Bronchial smooth muscle cell (primary cell): ENCODE measurements around the gene PCDHB15. TPM values are rescaled to one million over a fixed set of nuclear protein-coding genes. Genes with fewer than 3 reads are reported as not detected.

ENCODE experiments used
- total RNA-seq: library from RNA; depleted of rRNA; stranded (reverse); fragments of >200 nt; gene quantifications from 2 replicates; pipeline ENCODE4 v1.2.1, GENCODE V29; 2014

The PCDHB15 gene
- 0.32 and 0.60 TPM in 2 replicates for total RNA-seq

GRCh38 chr5:141245250-141245717 is at the start of gene PCDHB15:
PCDHB15 (plus strand) TSS chr5:141245395; CDS start chr5:141245579, 184 bp downstream.

GRCh38 chr5:141199359-141200235 is 45.6 kb upstream of the PCDHB15 start, which contains the start of gene PCDHB11:
PCDHB11 (plus strand) TSS chr5:141199627; CDS start chr5:141199775, 148 bp downstream.

GRCh38 chr5:141208478-141208877 is 36.7 kb upstream of the PCDHB15 start, which contains the start of gene PCDHB12:
PCDHB12 (plus strand) TSS chr5:141208719; CDS start chr5:141208908, 189 bp downstream.

GRCh38 chr5:141213656-141214339 is 31.4 kb upstream of the PCDHB15 start, which contains the start of gene PCDHB13:
PCDHB13 (plus strand) TSS chr5:141213919; CDS start chr5:141214124, 205 bp downstream.

GRCh38 chr5:141223112-141223783 is 21.9 kb upstream of the PCDHB15 start, which contains the start of gene PCDHB14:
PCDHB14 (plus strand) TSS chr5:141223343; CDS start chr5:141223506, 163 bp downstream.

Other genes with a start within 250 kb of the PCDHB15 start
- not detected in 2 replicates for gene PCDHB1, start 194.0 kb upstream of the PCDHB15 start, total RNA-seq
- 1.3 and 8.4 TPM in 2 replicates for gene PCDHB2, start 150.8 kb upstream of the PCDHB15 start, total RNA-seq
- 0.16 and 0.52 TPM in 2 replicates for gene PCDHB3, start 144.9 kb upstream of the PCDHB15 start, total RNA-seq
- 0.94 TPM in 1 of 2 replicates, not detected in the other for gene PCDHB4, start 123.6 kb upstream of the PCDHB15 start, total RNA-seq
- gene PCDHB5, start 110.2 kb upstream of the PCDHB15 start, total RNA-seq: 0.32 and 3.3 TPM in 2 replicates
- gene PCDHB6, start 95.3 kb upstream of the PCDHB15 start, total RNA-seq: 0.16 and 0.17 TPM in 2 replicates
- gene PCDHB7, start 72.8 kb upstream of the PCDHB15 start, total RNA-seq: 0.32 and 0.60 TPM in 2 replicates
- gene PCDHB8, start 67.6 kb upstream of the PCDHB15 start, total RNA-seq: 0.32 and 0.69 TPM in 2 replicates
- 0.16 and 2.1 TPM in 2 replicates for gene PCDHB16, start 63.0 kb upstream of the PCDHB15 start, total RNA-seq
- 0.16 and 0.69 TPM in 2 replicates for gene PCDHB9, start 58.2 kb upstream of the PCDHB15 start, total RNA-seq
- gene PCDHB10, start 53.0 kb upstream of the PCDHB15 start, total RNA-seq: 0.47 and 1.4 TPM in 2 replicates
- 0.16 and 0.69 TPM in 2 replicates for gene PCDHB11, start 45.8 kb upstream of the PCDHB15 start, total RNA-seq
- 0.16 and 0.86 TPM in 2 replicates for gene PCDHB12, start 36.7 kb upstream of the PCDHB15 start, total RNA-seq
- 0.32 and 0.94 TPM in 2 replicates for gene PCDHB13, start 31.5 kb upstream of the PCDHB15 start, total RNA-seq
- 0.63 and 2.6 TPM in 2 replicates for gene PCDHB14, start 22.1 kb upstream of the PCDHB15 start, total RNA-seq
- gene SLC25A2, start 58.7 kb downstream of the PCDHB15 start, total RNA-seq: 0.32 TPM in 1 of 2 replicates, not detected in the other
- gene TAF7, start 75.4 kb downstream of the PCDHB15 start, total RNA-seq: 67.1 and 89.5 TPM in 2 replicates
- 1.3 and 1.9 TPM in 2 replicates for gene PCDHGA1, start 85.1 kb downstream of the PCDHB15 start, total RNA-seq
- 2.3 and 4.9 TPM in 2 replicates for gene PCDHGA2, start 93.4 kb downstream of the PCDHB15 start, total RNA-seq
- gene PCDHGA3, start 98.4 kb downstream of the PCDHB15 start, total RNA-seq: 1.0 and 1.9 TPM in 2 replicates
- gene PCDHGB1, start 104.7 kb downstream of the PCDHB15 start, total RNA-seq: 1.5 and 3.8 TPM in 2 replicates
- 1.1 and 4.7 TPM in 2 replicates for gene PCDHGA4, start 109.6 kb downstream of the PCDHB15 start, total RNA-seq
- gene PCDHGB2, start 114.6 kb downstream of the PCDHB15 start, total RNA-seq: 3.0 and 4.1 TPM in 2 replicates
- gene PCDHGA5, start 118.8 kb downstream of the PCDHB15 start, total RNA-seq: 1.6 and 2.0 TPM in 2 replicates
- 5.1 and 5.4 TPM in 2 replicates for gene PCDHGB3, start 124.8 kb downstream of the PCDHB15 start, total RNA-seq
- gene PCDHGA6, start 128.5 kb downstream of the PCDHB15 start, total RNA-seq: 2.4 and 3.9 TPM in 2 replicates
- gene PCDHGA7, start 137.3 kb downstream of the PCDHB15 start, total RNA-seq: 5.7 and 11.5 TPM in 2 replicates
- gene PCDHGB4, start 142.3 kb downstream of the PCDHB15 start, total RNA-seq: 26.7 and 34.0 TPM in 2 replicates
- gene PCDHGA8, start 147.2 kb downstream of the PCDHB15 start, total RNA-seq: 3.5 and 4.4 TPM in 2 replicates
- gene PCDHGB5, start 152.6 kb downstream of the PCDHB15 start, total RNA-seq: 33.0 and 33.1 TPM in 2 replicates
- gene PCDHGA9, start 157.4 kb downstream of the PCDHB15 start, total RNA-seq: 2.9 and 3.8 TPM in 2 replicates
- 3.0 and 3.7 TPM in 2 replicates for gene PCDHGB6, start 162.6 kb downstream of the PCDHB15 start, total RNA-seq
- gene PCDHGA10, start 167.6 kb downstream of the PCDHB15 start, total RNA-seq: 2.3 and 7.1 TPM in 2 replicates
- 5.2 and 9.9 TPM in 2 replicates for gene PCDHGB7, start 172.3 kb downstream of the PCDHB15 start, total RNA-seq
- gene PCDHGA11, start 175.7 kb downstream of the PCDHB15 start, total RNA-seq: 7.0 and 12.0 TPM in 2 replicates
- gene PCDHGA12, start 185.1 kb downstream of the PCDHB15 start, total RNA-seq: 7.4 and 15.8 TPM in 2 replicates
- gene PCDHGC3, start 230.6 kb downstream of the PCDHB15 start, total RNA-seq: 55.5 and 158 TPM in 2 replicates
- gene PCDHGC4, start 239.6 kb downstream of the PCDHB15 start, total RNA-seq: 3.2 and 3.3 TPM in 2 replicates
- 3.5 and 4.4 TPM in 2 replicates for gene PCDHGC5, start 243.7 kb downstream of the PCDHB15 start, total RNA-seq